GM18502 (cell line): ENCODE results near the gene TUBA3D.
A peak's percentile ranks its signal among the peaks of the same experiment; 100 is the strongest.
"Not testable (repeated sequence)": the region's sequence is repeated elsewhere in the genome, so short reads cannot be mapped to it uniquely, and the experiment has no call there.

ENCODE experiments used
- ATAC-seq: cut with Tn5 transposase; IDR thresholded peaks from one replicate; pipeline ENCODE4 v1.9.1; 2021; ENCODE audit warnings: mild to moderate bottlenecking; ENCODE audit not compliant: unreplicated experiment, poor library complexity

TUBA3D gene

DNA sequence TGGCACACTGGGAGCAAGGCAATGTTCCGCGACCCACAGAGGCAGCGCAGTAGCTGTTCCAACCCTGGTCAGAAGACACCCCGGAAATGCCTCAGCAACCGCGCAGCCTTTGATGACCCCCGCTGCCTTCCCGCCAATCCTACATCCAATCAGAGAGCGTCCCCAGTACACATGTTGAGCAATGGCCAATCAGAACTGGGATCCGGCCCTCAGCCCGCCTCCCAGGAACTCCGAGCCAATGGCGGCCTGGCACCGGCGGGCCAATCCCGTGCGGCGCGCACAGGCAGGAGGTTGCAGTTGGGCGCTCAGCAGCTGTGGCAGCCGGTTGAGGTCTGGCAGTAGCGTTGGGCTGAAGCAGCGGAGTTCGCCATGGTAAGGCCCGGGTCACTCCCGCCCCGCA is at the start of gene TUBA3D:
Gene TUBA3D, plus strand, starts transcription at position 289 of the 400 bp plus-strand sequence. Its CDS starts 81 bp downstream, at position 370.
- ATAC-seq, result no peak

GRCh38 chr2:131426727-131427126 is 49.2 kb upstream of the TUBA3D start:
- no peak for ATAC-seq

- ATAC-seq, result no peak
Observed at GRCh38 chr2:131431336-131431735, 44.6 kb upstream of the TUBA3D start.

- ATAC-seq, result not testable (repeated sequence)
Observed at GRCh38 chr2:131440742-131441468, 35.0 kb upstream of the TUBA3D start.

- not testable (repeated sequence) for ATAC-seq
Observed at GRCh38 chr2:131444736-131445514, 31.0 kb upstream of the TUBA3D start.

DNA sequence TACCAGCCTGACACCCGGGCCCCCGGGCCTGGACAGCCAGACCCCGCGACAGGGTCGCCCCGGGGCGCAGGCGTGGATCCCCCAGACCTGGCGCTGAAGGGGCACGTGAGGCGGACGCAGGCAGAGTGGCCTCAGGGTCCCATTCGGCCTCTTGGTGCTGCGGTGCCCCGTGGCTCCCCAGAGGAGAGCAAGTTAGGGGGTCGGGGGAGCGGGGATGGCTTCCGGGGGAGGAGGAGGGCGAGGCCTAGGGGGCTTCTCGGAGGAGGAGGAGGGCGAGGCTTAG is 30.5 kb upstream of the TUBA3D start:
- ATAC-seq, result not testable (repeated sequence)

DNA sequence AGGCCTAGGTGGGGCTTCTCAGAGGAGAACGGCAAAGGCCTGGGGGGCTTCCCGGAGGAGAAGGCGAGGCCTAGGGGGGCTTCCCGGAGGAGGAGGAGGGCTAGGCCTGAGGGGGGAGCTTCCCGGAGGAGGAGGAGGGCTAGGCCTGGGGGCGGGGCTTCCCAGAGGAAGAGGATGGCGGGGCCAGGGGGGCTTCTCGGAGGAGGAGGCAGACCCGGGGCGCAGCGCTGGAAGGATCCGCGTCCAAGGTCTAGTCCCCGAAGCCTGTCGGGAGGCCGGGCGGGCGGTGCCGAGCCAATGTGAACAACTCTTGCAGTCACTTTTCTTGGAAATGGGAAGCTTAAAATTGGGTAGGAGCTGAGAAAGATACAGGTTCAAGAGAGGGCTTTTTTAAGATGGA is 30.0 kb upstream of the TUBA3D start:
- ATAC-seq, result no peak

DNA sequence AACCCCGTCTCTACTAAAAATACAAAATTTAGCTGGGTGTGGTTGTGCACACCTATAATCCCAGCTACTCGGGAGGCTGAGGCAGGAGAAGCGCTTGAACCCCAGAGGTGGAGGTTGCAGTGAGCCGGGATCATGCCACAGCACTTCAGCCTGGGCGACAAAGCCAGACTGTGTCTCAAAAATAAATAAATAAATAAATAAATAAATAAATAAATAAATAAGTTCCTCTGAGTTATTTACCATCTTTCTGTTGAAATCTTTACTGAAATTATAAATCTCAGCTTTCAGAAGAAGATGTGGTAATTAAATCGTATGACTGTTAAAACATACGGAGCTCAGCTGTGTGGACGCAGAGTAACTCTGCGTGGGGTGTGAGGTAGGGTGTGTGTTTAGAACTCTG is 27.9 kb upstream of the TUBA3D start:
- not testable (repeated sequence) for ATAC-seq

DNA sequence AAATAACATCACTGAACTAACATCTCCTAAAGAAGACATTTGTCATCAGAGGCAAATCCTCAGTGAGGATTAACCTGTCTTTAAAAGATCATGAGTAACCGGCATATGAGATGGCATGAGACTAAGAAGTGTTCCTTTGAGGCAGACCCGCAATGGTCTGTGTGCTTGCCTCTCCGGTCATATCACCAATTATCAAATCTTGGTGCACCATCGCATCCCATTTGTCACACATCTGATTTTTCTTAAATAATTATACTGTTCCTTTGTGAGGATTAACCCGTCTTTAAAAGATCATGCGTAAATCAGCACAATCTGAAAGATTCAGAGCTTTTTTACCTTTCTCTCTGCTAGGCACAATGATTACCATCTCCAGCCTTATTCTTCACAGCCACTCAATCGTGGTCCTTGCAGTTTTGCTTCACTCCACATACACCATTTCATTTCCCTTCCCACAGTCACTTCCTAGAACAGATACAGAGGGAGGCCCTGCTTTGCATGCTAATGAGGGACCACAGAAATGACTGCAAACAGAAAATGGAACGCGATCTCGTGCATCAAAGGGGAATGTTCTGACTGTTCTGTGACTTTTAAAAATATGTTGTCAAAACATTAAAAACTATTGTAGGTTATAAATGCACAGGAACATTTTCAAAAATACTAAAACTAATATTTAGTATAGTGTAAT is 24.5 kb upstream of the TUBA3D start:
- ATAC-seq, result peak; percentile 98

GRCh38 chr2:131454914-131455313 is 21.0 kb upstream of the TUBA3D start:
- ATAC-seq, result not testable (repeated sequence)

DNA sequence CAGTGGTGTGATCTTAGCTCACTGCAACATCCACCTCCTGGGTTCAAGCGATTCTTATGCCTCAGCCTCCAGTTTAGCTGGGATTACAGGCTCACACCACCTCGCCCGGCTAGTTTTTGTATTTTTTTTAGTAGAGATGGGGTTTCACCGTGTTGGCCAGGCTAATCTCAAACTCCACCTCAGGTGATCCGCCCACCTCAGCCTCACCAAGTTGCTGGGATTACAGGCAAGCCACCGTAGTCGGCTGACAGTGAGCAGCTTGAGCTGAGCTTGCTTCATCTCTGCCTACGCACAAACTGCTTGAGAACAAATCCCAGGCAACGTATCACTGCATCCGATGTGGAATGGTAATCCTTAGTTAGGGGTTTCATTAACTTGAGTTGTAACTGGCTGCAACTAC is 8.2 kb upstream of the TUBA3D start:
- not testable (repeated sequence) for ATAC-seq

- ATAC-seq, result not testable (repeated sequence)
Observed at GRCh38 chr2:131470944-131471343, 5.0 kb upstream of the TUBA3D start.

DNA sequence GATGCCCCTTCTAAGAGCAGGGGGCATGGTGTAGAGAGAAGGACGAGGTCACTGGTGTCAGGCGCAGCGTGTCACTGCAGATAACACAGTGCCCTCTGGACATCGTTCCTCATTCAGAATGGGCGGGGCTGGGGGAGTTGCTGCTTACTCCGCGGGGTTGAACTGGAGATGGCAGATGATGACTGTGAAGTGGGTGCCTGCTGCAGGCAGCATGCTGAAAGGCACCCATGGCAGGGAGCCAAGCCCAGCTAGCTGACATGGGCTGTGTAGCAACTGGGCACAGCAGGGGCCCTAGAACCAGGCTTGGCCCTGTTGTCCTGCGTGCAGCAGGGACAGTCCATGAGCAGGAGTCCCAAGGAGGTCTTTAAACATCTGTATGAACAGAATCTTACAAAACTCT is 4.3 kb upstream of the TUBA3D start:
- ATAC-seq, result not testable (repeated sequence)

DNA sequence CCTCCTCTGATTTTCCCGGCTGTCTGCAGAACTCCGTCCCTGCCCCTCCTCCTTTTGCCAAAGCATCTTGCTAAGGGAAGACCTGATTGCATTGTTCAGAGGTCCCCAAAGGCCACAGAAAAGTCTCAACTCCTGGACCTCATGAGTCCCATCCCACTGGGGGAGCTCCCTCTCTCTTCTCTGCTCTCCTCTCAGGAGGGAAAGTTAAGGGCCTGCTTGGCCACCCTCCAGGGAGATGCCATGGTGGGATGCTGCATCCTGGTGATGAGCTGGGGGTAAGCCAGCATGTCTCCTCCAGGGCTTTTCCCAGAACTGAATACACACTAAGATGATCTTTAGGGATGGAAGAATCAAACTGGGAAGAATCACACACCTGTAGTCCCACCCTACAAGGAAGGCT is 2.7 kb upstream of the TUBA3D start:
- ATAC-seq, result not testable (repeated sequence)

GRCh38 chr2:131476363-131476762 is 444 bp downstream of the TUBA3D start:
- not testable (repeated sequence) for ATAC-seq

DNA sequence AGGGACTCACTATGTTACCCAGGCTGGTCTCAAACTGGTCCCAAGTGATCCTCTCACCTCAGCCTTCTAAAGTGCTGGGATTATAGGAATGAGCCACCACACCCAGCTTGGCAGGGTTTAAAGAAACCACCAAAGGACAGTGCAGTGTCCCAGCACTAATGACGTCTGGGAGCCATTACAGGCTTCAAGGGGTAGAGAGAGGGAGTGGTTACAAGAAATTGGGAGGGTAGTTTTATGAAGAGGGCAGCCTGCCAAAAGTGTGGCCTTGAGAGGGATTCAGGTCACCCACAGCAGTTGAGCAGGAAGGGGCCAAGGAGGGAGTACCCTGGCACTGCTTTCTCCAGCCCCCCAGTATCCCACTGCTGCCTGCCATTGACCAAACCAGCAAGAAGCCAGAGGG is 1.3 kb downstream of the TUBA3D start:
- ATAC-seq, result not testable (repeated sequence)

GRCh38 chr2:131478074-131478849 is 2.3 kb downstream of the TUBA3D start:
- not testable (repeated sequence) for ATAC-seq

DNA sequence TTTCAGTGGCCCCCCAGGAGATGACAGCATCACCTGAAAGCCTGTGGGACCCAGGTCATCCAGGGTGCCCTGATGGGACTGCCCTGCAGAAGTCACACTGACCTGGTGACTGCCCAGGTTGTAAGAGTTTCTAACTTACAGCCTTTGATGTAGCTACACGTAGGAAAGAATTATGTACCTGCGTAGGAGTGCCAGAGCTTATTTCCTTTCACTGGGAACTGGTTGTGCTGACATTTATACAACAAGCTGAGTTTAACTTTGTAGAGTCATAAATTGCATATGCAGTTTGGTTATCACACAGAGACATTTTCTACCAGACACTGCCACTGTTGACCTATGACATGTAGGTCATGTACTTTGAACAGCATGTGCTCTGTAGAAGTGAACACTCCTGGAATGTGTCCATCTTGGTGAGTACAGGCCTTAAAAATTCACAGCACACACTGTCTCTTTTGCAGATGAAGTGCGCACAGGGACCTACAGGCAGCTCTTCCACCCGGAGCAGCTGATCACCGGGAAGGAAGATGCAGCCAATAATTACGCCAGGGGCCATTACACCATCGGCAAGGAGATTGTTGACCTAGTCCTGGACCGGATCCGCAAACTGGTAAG is 3.0 kb downstream of the TUBA3D start:
- not testable (repeated sequence) for ATAC-seq

DNA sequence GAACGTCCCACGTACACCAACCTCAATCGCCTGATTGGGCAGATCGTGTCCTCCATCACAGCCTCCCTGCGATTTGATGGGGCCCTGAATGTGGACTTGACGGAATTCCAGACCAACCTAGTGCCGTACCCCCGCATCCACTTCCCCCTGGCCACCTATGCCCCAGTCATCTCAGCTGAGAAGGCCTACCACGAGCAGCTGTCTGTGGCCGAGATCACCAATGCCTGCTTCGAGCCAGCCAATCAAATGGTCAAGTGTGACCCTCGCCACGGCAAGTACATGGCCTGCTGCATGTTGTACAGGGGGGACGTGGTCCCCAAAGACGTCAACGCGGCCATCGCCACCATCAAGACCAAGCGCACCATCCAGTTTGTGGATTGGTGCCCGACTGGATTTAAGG is 4.4 kb downstream of the TUBA3D start:
- not testable (repeated sequence) for ATAC-seq
